SK-N-MC (cell line): ENCODE data around the gene CCDC127.

Experiments used
- EZH2 ChIP-seq: fragments of 200-600 bp; sonication (generic); IDR thresholded peaks from one replicate; pipeline ENCODE4 v1.6.1; 2017; ENCODE audit warnings: antibody characterized with exemption
- POLR2AphosphoS5 ChIP-seq: IDR thresholded peaks from 2 replicates; pipeline ENCODE4 v1.6.1; 2012; ENCODE audit warnings: mild to moderate bottlenecking, low read depth, low read length, borderline replicate concordance

DNA sequence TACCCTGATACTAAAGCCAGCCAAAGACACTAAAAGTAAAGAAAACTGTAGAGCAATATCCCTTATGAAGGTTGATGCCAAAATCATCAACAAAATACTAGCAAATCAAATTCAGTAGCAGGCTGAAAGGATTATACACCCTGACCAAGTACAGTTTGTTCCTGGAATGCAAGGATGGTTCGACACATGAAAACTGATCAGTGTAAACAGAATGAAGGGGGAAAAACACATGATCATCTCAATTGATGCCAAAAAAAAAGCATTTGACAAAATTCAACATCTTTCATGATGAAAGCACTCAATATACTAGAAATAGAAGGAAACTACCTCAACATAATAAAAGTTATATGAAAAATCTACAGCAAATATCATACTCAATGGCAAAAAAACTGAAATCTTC is 70.2 kb downstream of the CCDC127 start:
- TF ChIP-seq POLR2AphosphoS5 (no peak), EZH2 (no peak)
